WI38 (cell line): ENCODE data around the gene IL20RA.

Source experiments
- H3K4me3 ChIP-seq: 2 replicates; pipeline ENCODE4 v1.5.1; 2011; ENCODE audit warnings: low read depth, mild to moderate bottlenecking, control low read depth, low read length
- CTCF ChIP-seq: IDR thresholded peaks from 2 replicates; pipeline ENCODE4 v1.5.1; 2012; ENCODE audit warnings: low read depth, mild to moderate bottlenecking, control low read depth, low read length

Gene IL20RA

GRCh38 chr6:136955123-136955522, 89.6 kb downstream of the IL20RA start:
- no peak for TF ChIP-seq CTCF
- no peak overlapping the region for H3K4me3 ChIP-seq

DNA sequence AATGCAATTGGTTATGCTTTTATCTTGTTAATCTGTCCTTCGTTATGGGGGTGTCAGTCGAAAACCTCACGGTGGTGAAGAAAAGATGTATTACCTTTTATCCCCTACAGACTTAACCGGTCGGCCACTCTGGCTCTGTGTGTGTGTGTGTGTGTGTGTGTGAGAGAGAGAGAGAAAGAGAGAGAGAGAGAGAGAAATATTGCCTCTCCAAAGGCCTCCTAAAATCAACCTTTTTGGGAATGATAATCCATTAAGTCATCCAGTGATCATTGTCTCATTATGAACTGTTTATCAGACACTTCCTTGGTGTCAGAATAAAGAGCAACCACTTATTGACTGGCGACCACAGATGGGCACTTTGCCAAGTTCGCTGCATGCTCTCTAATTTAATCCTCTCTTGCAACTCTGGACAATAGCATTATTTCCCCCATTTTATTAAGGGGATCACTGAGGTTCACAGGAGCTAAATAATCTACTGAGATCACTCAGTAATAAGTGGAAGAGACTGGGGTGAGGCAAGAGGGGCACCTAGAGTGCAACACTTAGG, 92.0 kb downstream of the IL20RA start:
- no peak for TF ChIP-seq CTCF
- no peak overlapping the region for H3K4me3 ChIP-seq

DNA sequence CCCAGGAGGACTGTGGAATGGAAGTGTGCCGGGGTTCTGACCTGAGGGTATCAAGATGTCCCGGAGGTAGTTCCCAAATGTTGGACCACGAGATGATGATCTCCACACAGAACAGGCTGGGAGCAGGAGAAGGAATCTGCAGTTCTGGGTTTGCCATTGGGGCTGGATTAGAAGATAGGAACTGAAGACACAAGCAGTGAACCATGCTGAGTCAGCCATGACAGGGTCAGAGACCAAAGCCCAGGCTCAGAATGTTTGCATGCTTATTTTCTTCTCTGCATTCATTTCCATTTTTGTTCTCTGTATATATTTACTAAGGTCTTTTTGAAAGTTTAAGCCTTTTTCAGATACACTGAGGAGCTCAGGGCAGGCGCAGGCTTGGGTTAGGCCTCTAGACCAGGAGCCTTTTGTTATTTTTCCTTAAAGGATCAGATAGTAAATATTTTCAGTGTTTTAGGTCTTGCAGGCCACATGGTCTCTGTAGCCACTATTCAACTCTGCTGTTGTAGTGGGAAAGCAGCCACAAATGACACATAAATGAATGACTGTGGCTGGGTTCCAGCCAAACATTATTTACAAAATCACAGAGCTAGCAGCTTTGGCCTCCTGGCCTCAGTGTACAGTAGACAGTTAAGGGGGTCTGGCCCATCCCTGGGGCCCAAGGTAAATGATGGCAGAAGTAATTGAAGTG, 94.2 kb downstream of the IL20RA start:
- H3K4me3 ChIP-seq, result no peak overlapping the region
- TF ChIP-seq CTCF, result no peak
